Mammary epithelial cell (primary cell): ENCODE measurements around the gene PBX1.

ENCODE experiments used
- CTCF ChIP-seq, 2 donors: IDR thresholded peaks in 1 of 2; conservative IDR thresholded peaks in 1 of 2; 2 replicates each; pipeline ENCODE4 v1.5.1; 2011 to 2012; ENCODE audit warnings: inconsistent platforms in 2 of 2, low read length in 2 of 2, mild to moderate bottlenecking in 2 of 2, control low read depth in 1 of 2, low read depth in 1 of 2; ENCODE audit not compliant: insufficient read depth in 1 of 2; ENCODE audit errors: extremely low read depth in 1 of 2
- EZH2 ChIP-seq: IDR thresholded peaks from 2 replicates; pipeline ENCODE4 v1.6.1; 2012; ENCODE audit warnings: low read length, inconsistent platforms, borderline replicate concordance

- TF ChIP-seq CTCF (conservative IDR thresholded peaks at IDR 0.05 in 1 of 2, IDR thresholded peaks at IDR 0.05 in 1 of 2; ENCODE audit: extremely low read depth in 1 of 2, insufficient read depth in 1 of 2, low read depth in 1 of 2, low read length in 2 of 2), result no peak
- no peak for TF ChIP-seq EZH2
Measured at GRCh38 chr1:164610538-164611222, 51.7 kb downstream of the PBX1 start.
